Gastrocnemius medialis (tissue), 4 donors: ENCODE results near the gene RGP1.

Experiments used
- CTCF ChIP-seq, 5 experiments: fragments of 450-650 bp in 3 of 5; fragments of 200-600 bp in 2 of 5; sonication (generic) in 2 of 5; IDR thresholded peaks in 4 of 5; conservative IDR thresholded peaks in 1 of 5; 1 replicate in 4 of 5; 2 replicates in 1 of 5; pipeline ENCODE4 v1.5.1; 2016 to 2019; ENCODE audit warnings: antibody characterized with exemption in 5 of 5, mild to moderate bottlenecking in 3 of 5, moderate library complexity in 3 of 5
- POLR2A ChIP-seq, 2 donors: fragments of 450-650 bp; IDR thresholded peaks; one replicate each; pipeline ENCODE4 v1.6.1; 2017; ENCODE audit warnings: antibody characterized with exemption in 2 of 2, mild to moderate bottlenecking in 2 of 2, moderate library complexity in 2 of 2

- TF ChIP-seq POLR2A (IDR thresholded peaks at IDR 0.05) (no peak), CTCF (IDR thresholded peaks at IDR 0.05 in 4 of 5, conservative IDR thresholded peaks at IDR 0.05 in 1 of 5) (no peak)
Observed at GRCh38 chr9:35700942-35701341, 48.1 kb upstream of the RGP1 start.
